Measurements from ENCODE around the gene N4BP3. TPM values are rescaled to one million over a fixed set of nuclear protein-coding genes. Genes with fewer than 3 reads are reported as not detected.

N4BP3 gene
- total RNA-seq, 2 experiments from 2014 or later, result 26.1 to 28.3 TPM

DNA sequence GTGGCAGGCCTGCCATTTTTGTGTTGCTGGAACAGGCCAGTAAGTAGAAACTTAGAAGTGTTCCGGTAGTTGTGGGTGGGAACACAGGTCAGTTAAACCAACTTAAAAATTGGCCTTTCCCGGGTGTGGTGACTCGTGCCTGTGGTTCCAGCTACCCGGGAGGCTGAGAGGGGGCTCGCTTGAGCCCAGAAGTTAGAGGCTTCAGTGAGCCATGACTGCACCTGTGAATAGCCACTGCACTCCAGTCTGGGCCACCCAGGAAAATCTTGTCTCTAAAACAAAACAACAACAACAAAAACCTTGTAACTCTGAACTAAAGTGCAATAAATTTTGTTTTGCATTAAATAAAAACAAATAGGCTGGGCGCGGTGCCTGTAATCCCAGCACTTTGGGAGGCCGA lies 41.7 kb downstream of the N4BP3 start:
- Histone ChIP-seq H4K20me1 (ENCODE audit: insufficient read depth, low read length) (no peaks in the 10 kb centered on the region), H3K27ac (ENCODE audit: low read depth, low read length, poor library complexity, severe bottlenecking) (peak overlapping the region; percentile 21), H3K79me2 (ENCODE audit: insufficient read depth, low read depth, low read length) (peaks cover 18% of the 10 kb centered on the region), H3K36me3 (ENCODE audit: insufficient read depth, low read length) (peaks cover 31% of the 10 kb centered on the region), H3K4me3 (ENCODE audit: low read depth, low read length, poor library complexity, severe bottlenecking) (peak overlapping the region; percentile 12), H3K9me3 (ENCODE audit: low read length) (no peaks in the 10 kb centered on the region), H2AFZ (ENCODE audit: low read length) (peak overlapping the region; percentile 37; the same call in 1 of the 2 replicates), H3K9me2 (ENCODE audit: insufficient read depth, low read length) (no peaks in the 10 kb centered on the region), H3K4me2 (ENCODE audit: low read length) (peak overlapping the region; percentile 56), H3K4me1 (ENCODE audit: insufficient read depth, low read length, poor library complexity, severe bottlenecking) (peaks cover 48% of the 10 kb centered on the region)
- peak; percentile 39 for DNase-seq (ENCODE audit: low spot score)
- intact Hi-C loops (cut with micrococcal nuclease; ENCODE audit: unreplicated experiment), result no loop called here
- no TSS peak for BruUV-seq (replicated peaks)
- TF ChIP-seq, protein P1, sequence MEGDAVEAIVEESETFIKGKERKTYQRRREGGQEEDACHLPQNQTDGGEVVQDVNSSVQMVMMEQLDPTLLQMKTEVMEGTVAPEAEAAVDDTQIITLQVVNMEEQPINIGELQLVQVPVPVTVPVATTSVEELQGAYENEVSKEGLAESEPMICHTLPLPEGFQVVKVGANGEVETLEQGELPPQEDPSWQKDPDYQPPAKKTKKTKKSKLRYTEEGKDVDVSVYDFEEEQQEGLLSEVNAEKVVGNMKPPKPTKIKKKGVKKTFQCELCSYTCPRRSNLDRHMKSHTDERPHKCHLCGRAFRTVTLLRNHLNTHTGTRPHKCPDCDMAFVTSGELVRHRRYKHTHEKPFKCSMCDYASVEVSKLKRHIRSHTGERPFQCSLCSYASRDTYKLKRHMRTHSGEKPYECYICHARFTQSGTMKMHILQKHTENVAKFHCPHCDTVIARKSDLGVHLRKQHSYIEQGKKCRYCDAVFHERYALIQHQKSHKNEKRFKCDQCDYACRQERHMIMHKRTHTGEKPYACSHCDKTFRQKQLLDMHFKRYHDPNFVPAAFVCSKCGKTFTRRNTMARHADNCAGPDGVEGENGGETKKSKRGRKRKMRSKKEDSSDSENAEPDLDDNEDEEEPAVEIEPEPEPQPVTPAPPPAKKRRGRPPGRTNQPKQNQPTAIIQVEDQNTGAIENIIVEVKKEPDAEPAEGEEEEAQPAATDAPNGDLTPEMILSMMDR (conservative IDR thresholded peaks at IDR 0.05; ENCODE audit: low read length), result no peak
- no peak for TF ChIP-seq EZH2phosphoT487 (IDR thresholded peaks at IDR 0.05; ENCODE audit: borderline replicate concordance, low read depth, low read length)
- CTCF ChIA-PET (ENCODE audit: unreplicated experiment), result no interaction called here
- POLR2A ChIA-PET, result interaction anchor here (0.5 to 1.5 kb wide), 3 partner anchors 45 to 80 kb away, joined by 3 to 6 read pairs (median 3); no protein-coding TSS in a partner anchor

- Histone ChIP-seq H2AFZ (ENCODE audit: low read length) (peak overlapping the region; percentile 64), H3K79me2 (ENCODE audit: insufficient read depth, low read depth, low read length) (no peaks in the 10 kb centered on the region), H3K9me2 (ENCODE audit: insufficient read depth, low read length) (no peaks in the 10 kb centered on the region), H4K20me1 (ENCODE audit: insufficient read depth, low read length) (no peaks in the 10 kb centered on the region), H3K4me3 (ENCODE audit: low read depth, low read length, poor library complexity, severe bottlenecking) (no peak overlapping the region), H3K9me3 (ENCODE audit: low read length) (no peaks in the 10 kb centered on the region), H3K4me2 (ENCODE audit: low read length) (peak overlapping the region; percentile 41), H3K27ac (ENCODE audit: low read depth, low read length, poor library complexity, severe bottlenecking) (peak overlapping the region; percentile 51), H3K4me1 (ENCODE audit: insufficient read depth, low read length, poor library complexity, severe bottlenecking) (peaks cover 35% of the 10 kb centered on the region), H3K36me3 (ENCODE audit: insufficient read depth, low read length) (no peaks in the 10 kb centered on the region)
- DNase-seq (ENCODE audit: low spot score), result peak; percentile 57
- intact Hi-C loops (cut with micrococcal nuclease; ENCODE audit: unreplicated experiment), result loop anchor here (5.0 to 10.0 kb wide), 2 partner anchors 178 to 555 kb away; partner anchors contain the start of gene B4GALT7
- ChIA-PET POLR2A (interaction anchor here (0.7 kb wide), 2 partner anchors 44 to 70 kb away, joined by 3 to 4 read pairs; partner anchors contain the start of gene HNRNPAB), CTCF (ENCODE audit: unreplicated experiment) (no interaction called here)
- no peak for TF ChIP-seq EZH2phosphoT487 (IDR thresholded peaks at IDR 0.05; ENCODE audit: borderline replicate concordance, low read depth, low read length)
- TF ChIP-seq, protein P1 (conservative IDR thresholded peaks at IDR 0.05; ENCODE audit: low read length), result no peak
- BruUV-seq (replicated peaks), result no TSS peak
Measured at GRCh38 chr5:178160176-178160575, 46.8 kb downstream of the N4BP3 start.

DNA sequence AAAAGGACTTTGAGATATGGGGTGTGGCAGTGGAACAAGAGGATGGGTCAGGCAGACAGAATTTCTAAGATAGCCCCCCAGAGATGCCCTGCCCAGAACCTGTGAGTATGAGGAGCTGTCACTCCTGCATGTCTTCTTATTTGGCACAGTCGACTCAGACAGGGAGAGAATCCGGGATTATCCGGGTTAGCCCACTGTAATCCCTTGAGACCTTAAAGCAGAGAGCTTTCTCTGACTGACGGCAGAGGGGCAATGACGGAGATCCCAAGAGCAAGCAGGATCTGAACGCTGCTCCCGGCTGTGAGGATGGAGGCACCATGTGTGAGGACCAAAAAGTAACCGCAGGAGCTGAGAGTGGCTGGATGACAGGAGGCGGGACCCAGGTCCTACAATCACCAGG lies 49.1 kb downstream of the N4BP3 start:
- Histone ChIP-seq H3K27ac (ENCODE audit: low read depth, low read length, poor library complexity, severe bottlenecking) (no peak overlapping the region), H2AFZ (ENCODE audit: low read length) (no peak overlapping the region), H3K9me3 (ENCODE audit: low read length) (no peaks in the 10 kb centered on the region), H3K4me2 (ENCODE audit: low read length) (no peak overlapping the region), H3K4me3 (ENCODE audit: low read depth, low read length, poor library complexity, severe bottlenecking) (no peak overlapping the region), H3K9me2 (ENCODE audit: insufficient read depth, low read length) (no peaks in the 10 kb centered on the region), H4K20me1 (ENCODE audit: insufficient read depth, low read length) (no peaks in the 10 kb centered on the region), H3K79me2 (ENCODE audit: insufficient read depth, low read depth, low read length) (no peaks in the 10 kb centered on the region), H3K36me3 (ENCODE audit: insufficient read depth, low read length) (no peaks in the 10 kb centered on the region), H3K4me1 (ENCODE audit: insufficient read depth, low read length, poor library complexity, severe bottlenecking) (peaks cover 25% of the 10 kb centered on the region)
- no TSS peak for BruUV-seq (replicated peaks)
- TF ChIP-seq, protein P1 (conservative IDR thresholded peaks at IDR 0.05; ENCODE audit: low read length), result no peak
- no peak for TF ChIP-seq EZH2phosphoT487 (IDR thresholded peaks at IDR 0.05; ENCODE audit: borderline replicate concordance, low read depth, low read length)
- ChIA-PET POLR2A (interaction anchor here (1.4 kb wide), 1 partner anchor 91 kb away, joined by 7 read pairs; no protein-coding TSS in a partner anchor), CTCF (ENCODE audit: unreplicated experiment) (interaction anchor here (3.3 kb wide), 1 partner anchor 87 kb away, joined by 23 read pairs; no protein-coding TSS in a partner anchor)
- DNase-seq (ENCODE audit: low spot score), result no peak
- intact Hi-C loops (cut with micrococcal nuclease; ENCODE audit: unreplicated experiment), result loop anchor here (5.0 to 10.0 kb wide), 2 partner anchors 180 to 558 kb away; partner anchors contain the start of gene B4GALT7
